A549 (cell line): ENCODE measurements around the gene SULT1A1.
"Not testable (repeated sequence)": the region's sequence is repeated elsewhere in the genome, so short reads cannot be mapped to it uniquely, and the experiment has no call there.

Experiments
- CTCF ChIP-seq: fragments of >200 bp; sonication (Bioruptor Twin); formaldehyde crosslinking; IDR thresholded peaks from 3 replicates; pipeline ENCODE4 v1.5.1; 2016
- HOXB13 ChIP-seq: fragments of 250-450 bp; sonication (Bioruptor Pico); IDR thresholded peaks from 2 replicates; pipeline ENCODE4 v1.5.0; 2020; ENCODE audit warnings: low read depth, mild to moderate bottlenecking, moderate library complexity
- MAX ChIP-seq: IDR thresholded peaks from 2 replicates; pipeline ENCODE4 v1.6.1; 2012
- POLR2A ChIP-seq: IDR thresholded peaks from 2 replicates; pipeline ENCODE4 v1.6.1; 2012; ENCODE audit warnings: mild to moderate bottlenecking, low read length
- RAD21 ChIP-seq, 2 experiments: fragments of >200 bp in 1 of 2; sonication (Bioruptor Twin) in 1 of 2; formaldehyde crosslinking in 1 of 2; IDR thresholded peaks in 1 of 2; conservative IDR thresholded peaks in 1 of 2; 2 replicates in 1 of 2; 3 replicates in 1 of 2; pipeline ENCODE4 v1.6.1; 2012 to 2018; ENCODE audit warnings: inconsistent platforms in 1 of 2
- REST ChIP-seq: fragments of 200-600 bp; sonication (generic); IDR thresholded peaks from 2 replicates; pipeline ENCODE4 v1.6.1; 2016; ENCODE audit warnings: antibody characterized with exemption, mild to moderate bottlenecking, moderate library complexity
- RFX5 ChIP-seq: fragments of 450-650 bp; IDR thresholded peaks from 2 replicates; pipeline ENCODE4 v1.7.1; 2014; ENCODE audit warnings: antibody characterized with exemption, mild to moderate bottlenecking, moderate library complexity
- TP53 ChIP-seq: fragments of 250-450 bp; sonication (Bioruptor Pico); IDR thresholded peaks from 2 replicates; pipeline ENCODE4 v1.5.0; 2021; ENCODE audit warnings: mild to moderate bottlenecking, moderate library complexity

- TF ChIP-seq CTCF; TP53 (CRISPR knock-in tag); RAD21 (conservative IDR thresholded peaks at IDR 0.05 in 1 of 2, IDR thresholded peaks at IDR 0.05 in 1 of 2); POLR2A; MAX; REST; HOXB13 (CRISPR knock-in tag); RFX5: not testable (repeated sequence)
Observed at GRCh38 chr16:28639959-28640358, 30.1 kb upstream of the SULT1A1 start.
